Cardiac septum (tissue), 1 donor: Measurements from ENCODE around the gene RNF14. TPM values are rescaled to one million over a fixed set of nuclear protein-coding genes. Genes with fewer than 3 reads are reported as not detected.
"Not testable (repeated sequence)": the region's sequence is repeated elsewhere in the genome, so short reads cannot be mapped to it uniquely, and the experiment has no call there.

Experiments used
- DNase-seq: peaks from one replicate; pipeline ENCODE4 v3.0.0-alpha.2; 2020; ENCODE audit warnings: low spot score
- intact Hi-C: fragments of 100-400 bp; cut with DNase I; formaldehyde crosslinking; loops from one replicate; pipeline ENCODE4 v1.14.0; 2022
- total RNA-seq: library from RNA; stranded (reverse); fragmentation: NEBNext Ultra II Directional; extraction: Animal tissue kit (Norgen Biotek cat#: 25700); gene quantifications from one replicate; pipeline ENCODE4 v1.2.1, GENCODE V29; 2021
- donor health status: DM: no; HTN: no; CAD: no.

The RNF14 gene
- total RNA-seq, 1 donor from 2014 or later: 104 TPM

DNA sequence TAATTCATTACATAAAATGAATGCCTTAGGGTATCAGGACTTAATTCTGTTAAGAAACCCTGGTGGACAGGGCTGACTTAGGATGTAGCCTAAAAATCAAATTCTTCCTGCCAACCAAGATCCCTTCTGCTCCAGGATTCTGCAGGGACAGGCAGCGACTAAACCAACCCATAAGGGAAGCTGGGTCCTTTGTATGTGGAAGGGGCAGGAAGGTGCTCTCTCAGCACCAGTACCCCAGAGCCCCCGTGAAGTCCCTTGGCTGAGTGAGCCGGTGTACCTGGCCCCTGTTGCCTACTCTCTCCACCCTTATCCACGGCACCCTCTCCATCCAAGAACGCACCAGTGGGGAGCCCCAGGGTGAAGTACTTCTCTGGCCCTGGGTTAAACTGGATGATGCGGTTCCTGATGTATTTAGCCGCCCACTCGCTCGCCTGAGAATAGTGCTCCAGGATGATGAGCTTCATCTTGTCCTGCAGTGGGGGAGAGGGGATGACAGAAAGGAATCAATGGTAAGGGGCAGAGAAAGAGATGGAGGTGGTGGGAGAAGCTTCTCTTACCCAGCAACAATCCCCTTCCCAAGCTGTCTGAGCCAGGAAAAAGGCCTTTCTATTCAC is 42.8 kb downstream of the RNF14 start:
- intact Hi-C loops: loop anchor here (2.0 to 10.0 kb wide), 4 partner anchors 51 to 533 kb away; partner anchors contain the start of gene NDFIP1
- DNase-seq: no peak

- intact Hi-C loops: loop anchor here (2.0 to 10.0 kb wide), 4 partner anchors 50 to 533 kb away; partner anchors contain the start of gene NDFIP1
- no peak for DNase-seq
These were observed 43.4 kb downstream of the RNF14 start for GRCh38 chr5:142012186-142012785.

DNA sequence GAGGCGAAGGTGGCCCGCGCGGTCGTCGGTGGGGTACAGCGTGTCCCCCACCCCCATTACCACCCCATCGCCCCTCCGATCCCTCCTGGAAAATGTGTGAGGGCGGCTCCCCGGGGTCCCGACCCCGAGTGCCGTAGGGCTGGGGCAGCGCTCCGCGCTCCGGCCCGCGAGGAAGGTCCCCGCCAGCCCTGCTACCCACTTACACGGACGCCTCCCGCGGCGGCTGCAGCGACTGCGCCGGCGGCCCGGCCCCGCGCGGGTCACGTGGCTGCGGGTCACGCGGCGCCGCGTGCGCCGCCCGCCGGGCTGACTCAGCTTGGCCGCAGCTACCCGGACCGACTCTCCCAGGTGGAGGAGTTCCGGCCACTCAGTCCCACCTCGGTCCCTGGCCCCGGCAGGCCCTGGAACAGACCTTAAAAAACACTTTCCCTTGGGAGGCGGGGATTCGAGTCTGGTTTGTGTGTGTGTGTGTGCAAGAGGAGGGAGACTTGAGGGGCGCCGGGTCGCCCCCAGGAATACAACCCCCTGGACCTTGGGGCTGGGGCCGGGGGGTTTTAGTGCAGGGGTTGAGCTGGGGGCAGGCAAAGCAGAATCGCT is 44.0 kb downstream of the RNF14 start, which contains the start of gene GNPDA1:
Gene GNPDA1, minus strand, starts transcription at position 236 of the 597 bp plus-strand sequence. CDS start 992 bp downstream, outside the sequence.
- peak; percentile 93 for DNase-seq
- intact Hi-C loops: loop anchor here (2.0 to 10.0 kb wide), 4 partner anchors 49 to 532 kb away; partner anchors contain the start of gene NDFIP1

DNA sequence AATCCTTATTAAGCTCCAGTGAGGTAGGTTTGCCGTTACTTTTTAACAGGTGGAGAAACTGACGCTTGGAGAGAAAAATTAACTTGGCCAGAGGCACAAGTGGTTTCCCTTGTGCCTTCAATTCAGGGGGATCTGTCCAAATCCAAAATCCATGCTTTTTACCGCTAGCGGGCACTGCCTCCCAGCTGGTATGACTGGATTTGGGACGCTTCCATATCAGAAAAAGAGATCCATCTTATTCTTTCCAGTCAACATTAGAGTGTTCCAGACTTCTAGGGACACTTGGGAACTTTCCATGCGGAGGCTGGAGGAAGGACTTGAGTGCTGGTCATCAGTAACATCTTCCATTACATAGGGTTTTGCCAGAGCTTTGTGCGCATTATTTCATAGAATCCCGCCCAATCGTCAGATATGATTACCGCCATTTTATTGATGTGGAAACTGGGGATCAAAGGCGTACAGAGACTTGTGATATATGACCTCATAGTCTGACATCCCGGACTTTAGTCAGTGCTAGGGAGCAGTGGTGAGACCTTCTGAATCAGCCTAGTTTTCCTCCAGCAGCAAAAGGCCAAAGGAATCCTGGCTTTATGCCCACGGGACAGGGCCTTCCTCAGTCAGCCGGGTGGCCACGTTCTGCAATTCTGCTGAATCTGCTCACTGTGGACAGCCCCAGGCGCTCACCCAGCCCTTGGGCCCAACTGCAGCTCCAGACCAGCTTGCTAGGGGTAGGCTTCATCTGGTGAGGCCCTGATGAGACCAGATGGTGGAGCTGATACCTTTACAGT is 45.0 kb downstream of the RNF14 start:
- intact Hi-C loops: loop anchor here (2.0 to 10.0 kb wide), 4 partner anchors 48 to 531 kb away; partner anchors contain the start of gene NDFIP1
- no peak for DNase-seq

DNA sequence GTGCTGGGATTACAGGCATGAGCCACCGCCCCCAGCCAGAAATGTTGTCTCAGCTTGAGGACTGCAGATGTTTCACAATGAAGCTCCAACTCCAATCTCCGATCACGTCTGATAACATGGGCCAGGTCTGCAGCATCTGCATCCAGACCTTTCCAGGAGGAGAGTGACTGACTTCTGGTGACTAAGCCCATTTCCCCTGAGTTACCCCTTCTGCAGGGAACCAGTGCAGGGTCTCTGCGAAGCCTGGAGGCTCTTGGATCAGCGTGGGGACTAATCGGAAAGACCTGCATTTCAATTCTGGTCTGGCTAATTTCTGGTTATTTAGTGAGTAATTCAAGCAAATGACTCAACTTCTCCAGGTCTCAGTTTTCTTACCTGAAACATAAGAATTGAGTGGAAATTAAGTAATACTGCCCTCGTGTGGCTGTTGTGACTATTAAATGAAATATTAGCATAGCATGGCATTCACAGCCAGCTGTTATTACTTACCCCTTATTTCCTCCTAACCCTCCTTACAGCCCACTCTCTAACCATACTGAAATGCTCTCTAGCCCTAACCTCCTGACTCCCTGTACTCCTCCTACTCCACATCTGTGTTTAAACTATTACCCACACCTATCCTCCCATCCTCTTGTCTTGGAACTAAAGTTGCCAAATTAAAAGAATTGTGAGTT is 46.1 kb downstream of the RNF14 start:
- intact Hi-C loops: loop anchor here (5.0 to 10.0 kb wide), 4 partner anchors 37 to 530 kb away; no protein-coding TSS in a partner anchor
- no peak for DNase-seq

- intact Hi-C loops: loop anchor here (5.0 to 10.0 kb wide), 2 partner anchors 36 to 529 kb away; no protein-coding TSS in a partner anchor
- DNase-seq: no peak
These were observed 47.1 kb downstream of the RNF14 start for GRCh38 chr5:142015781-142016533.

- intact Hi-C loops: loop anchor here (5.0 to 10.0 kb wide), 2 partner anchors 36 to 528 kb away; no protein-coding TSS in a partner anchor
- no peak for DNase-seq
These were observed 47.7 kb downstream of the RNF14 start for GRCh38 chr5:142016556-142016955.

DNA sequence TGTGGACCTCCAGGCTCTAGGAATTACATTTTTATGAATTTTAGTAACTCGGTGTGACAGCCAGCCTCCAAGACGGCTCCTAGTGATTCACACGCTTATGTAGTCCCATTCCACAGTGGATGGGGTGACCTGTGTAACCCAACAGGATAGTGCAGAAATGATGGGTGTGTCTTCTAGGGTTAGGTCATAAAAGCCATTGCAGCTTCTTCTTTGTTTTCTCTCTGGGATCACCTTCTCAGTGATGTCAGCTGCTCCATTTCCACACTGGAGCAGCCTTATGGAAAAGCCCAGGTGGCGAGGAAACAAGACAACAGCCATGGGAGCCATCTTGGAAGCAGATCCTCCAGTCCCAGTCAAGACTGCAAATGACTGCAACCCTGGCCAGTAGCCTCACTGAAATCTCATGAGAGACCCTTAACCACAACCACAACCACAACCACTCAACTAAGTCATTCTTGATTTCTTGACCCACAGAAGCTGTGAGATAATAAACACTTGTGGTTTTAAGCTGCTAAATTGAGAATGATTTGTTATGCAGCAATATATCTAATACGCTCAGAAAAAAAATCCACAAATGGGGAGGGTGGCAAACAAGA is 49.0 kb downstream of the RNF14 start:
- no peak for DNase-seq
- intact Hi-C loops: loop anchor here (5.0 to 10.0 kb wide), 2 partner anchors 34 to 527 kb away; no protein-coding TSS in a partner anchor

GRCh38 chr5:142020122-142020659 is 51.3 kb downstream of the RNF14 start:
- no peak for DNase-seq
- intact Hi-C loops: no loop called here

DNA sequence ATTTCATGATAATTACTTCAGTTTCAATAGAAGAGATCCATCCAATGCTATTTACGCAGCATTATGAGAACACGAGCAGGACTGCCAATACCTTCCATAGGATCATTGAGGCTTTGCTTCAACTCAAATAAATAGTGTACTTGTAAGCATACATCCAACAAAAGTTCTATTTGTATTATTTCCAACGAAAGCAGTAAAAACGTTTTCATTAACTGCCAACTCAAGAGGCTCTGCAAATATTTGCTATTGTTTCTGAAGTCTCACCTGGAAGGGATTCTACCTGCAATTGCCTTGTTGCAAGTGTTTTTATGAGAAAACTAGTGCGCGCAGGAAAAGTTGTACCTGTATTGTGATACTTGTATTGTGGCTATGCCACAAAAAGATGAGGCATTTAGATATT is 54.9 kb downstream of the RNF14 start:
- no peak for DNase-seq
- intact Hi-C loops: no loop called here

- intact Hi-C loops: no loop called here
- DNase-seq: peak; percentile 96
These were observed 55.9 kb downstream of the RNF14 start for GRCh38 chr5:142024771-142025304.

DNA sequence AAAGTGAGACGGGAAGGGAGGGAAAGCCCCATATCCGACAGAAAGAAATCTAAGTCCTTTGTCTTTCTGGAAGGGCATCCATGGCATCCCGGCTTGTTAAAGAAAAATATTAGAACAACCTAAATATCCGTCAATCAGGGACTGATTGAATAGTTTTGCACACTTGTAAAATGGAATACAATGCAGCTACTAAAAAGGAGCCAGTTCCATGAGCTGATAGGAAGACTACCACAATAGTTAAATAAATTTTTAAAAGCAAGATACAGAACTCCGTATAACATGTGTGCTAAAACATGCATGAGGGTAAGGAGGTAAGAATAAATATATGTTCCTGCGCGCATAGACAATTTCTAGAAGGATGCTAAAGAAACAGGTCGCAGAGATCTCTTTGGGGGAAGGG is 56.7 kb downstream of the RNF14 start:
- DNase-seq: no peak
- intact Hi-C loops: no loop called here

DNA sequence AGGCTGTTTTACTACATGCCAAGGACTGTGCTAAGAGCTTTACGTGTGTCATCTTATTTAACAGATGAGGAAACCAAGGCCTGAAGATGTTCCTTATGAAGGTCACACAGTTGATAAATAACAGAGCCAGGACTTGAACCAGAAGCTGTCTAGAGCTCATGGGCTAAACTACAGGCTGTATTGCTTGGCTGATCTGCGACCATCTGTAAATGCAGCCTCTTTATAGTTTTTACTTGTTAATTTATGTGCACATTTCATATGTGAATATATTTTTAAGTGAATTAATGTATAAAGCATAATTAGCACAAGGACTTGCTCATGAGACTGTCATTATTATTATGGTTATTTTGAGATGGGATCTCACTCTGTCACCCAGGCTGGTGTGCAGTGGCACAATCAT is 63.2 kb downstream of the RNF14 start:
- intact Hi-C loops: no loop called here
- no peak for DNase-seq

- intact Hi-C loops: no loop called here
- DNase-seq: no peak
These were observed 64.1 kb downstream of the RNF14 start for GRCh38 chr5:142032747-142033631.

DNA sequence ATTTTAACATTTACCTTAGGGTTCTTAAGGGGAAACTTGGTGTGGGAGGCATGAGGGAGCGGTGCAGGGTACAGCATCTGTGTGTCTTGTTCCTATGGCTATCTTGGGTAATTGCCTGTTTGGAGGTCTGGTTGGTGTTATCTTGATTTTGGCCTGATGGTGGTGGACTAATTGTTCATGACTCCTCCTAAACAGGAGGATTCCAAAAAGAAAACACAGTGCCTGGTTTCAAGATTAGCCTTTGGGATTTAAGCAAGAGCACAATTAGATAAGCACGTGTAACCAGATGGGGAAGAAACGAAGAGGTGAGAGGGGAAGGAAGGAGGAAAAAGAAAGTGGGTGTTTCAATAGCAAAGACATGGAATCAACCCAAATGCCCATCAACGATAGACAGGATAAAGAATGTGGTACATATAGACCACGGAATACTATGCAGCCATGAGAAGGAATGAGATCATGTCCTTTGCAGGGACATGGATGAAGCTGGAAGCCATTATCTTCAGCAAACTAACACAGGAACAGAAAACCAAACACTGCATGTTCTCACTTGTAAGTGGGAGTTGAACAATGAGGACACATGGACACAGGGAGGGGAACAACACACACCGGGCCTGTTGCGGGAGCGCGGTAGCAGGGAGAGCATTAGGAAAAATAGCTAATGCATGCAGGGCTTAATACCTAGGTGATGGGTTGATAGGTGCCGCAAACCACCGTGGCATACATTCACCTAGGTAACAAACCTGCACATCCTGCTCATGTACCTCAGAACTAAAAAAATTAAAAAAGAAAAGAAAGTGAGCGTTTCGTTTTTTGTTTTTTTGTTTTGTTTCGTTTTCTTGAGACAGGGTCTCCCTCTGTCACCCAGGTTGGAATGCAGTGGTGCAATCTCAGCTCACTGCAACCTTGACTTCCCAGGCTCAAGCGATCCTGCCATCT is 65.0 kb downstream of the RNF14 start:
- DNase-seq, intact Hi-C loops: not testable (repeated sequence)
